ENCODE data around the gene GALNT1.

DNA sequence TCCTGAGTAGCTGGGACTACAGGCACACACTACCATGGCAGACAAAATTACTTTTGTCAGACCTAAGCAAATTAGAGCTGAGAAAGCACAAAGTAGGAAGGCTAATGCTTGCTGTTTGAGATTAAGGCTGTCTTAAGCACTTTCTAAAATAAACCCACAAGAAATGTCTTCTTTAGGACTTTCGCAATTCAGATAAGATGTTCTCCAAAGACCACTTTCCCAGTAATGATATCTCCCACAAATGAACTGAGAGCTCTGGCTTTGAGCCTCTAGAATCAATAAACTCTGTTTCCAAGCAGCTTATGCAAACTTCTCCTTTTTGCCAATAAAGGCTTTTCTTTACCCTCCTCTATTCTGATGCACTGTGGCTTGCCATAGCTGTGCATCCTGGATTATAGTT, 32.0 kb upstream of the GALNT1 start:
- TF ChIP-seq, protein P1, sequence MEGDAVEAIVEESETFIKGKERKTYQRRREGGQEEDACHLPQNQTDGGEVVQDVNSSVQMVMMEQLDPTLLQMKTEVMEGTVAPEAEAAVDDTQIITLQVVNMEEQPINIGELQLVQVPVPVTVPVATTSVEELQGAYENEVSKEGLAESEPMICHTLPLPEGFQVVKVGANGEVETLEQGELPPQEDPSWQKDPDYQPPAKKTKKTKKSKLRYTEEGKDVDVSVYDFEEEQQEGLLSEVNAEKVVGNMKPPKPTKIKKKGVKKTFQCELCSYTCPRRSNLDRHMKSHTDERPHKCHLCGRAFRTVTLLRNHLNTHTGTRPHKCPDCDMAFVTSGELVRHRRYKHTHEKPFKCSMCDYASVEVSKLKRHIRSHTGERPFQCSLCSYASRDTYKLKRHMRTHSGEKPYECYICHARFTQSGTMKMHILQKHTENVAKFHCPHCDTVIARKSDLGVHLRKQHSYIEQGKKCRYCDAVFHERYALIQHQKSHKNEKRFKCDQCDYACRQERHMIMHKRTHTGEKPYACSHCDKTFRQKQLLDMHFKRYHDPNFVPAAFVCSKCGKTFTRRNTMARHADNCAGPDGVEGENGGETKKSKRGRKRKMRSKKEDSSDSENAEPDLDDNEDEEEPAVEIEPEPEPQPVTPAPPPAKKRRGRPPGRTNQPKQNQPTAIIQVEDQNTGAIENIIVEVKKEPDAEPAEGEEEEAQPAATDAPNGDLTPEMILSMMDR (IDR thresholded peaks at IDR 0.05): no peak
- no peak for TF ChIP-seq POLR2A (IDR thresholded peaks at IDR 0.05)

Measured in testis (tissue), 2 donors.